SK-N-SH (cell line): ENCODE measurements around the gene CD163L1. TPM values are rescaled to one million over a fixed set of nuclear protein-coding genes. Genes with fewer than 3 reads are reported as not detected.
A peak's percentile ranks its signal among the peaks of the same experiment; 100 is the strongest.
"Not testable (repeated sequence)": the region's sequence is repeated elsewhere in the genome, so short reads cannot be mapped to it uniquely, and the experiment has no call there.

Experiments used
- CTCF ChIA-PET: fragments of 300-600, 350-600 bp; formaldehyde crosslinking; extraction: SDS; loops from one replicate; lab custom pipeline; 2021; lab: Yijun Ruan, JAX
- POLR2A ChIA-PET: fragments of 350-600 bp; sonication (Branson Sonifier 250); formaldehyde crosslinking; extraction: SDS; loops from one replicate; lab custom pipeline; 2020; ENCODE audit warnings: antibody characterized with exemption, inconsistent platforms; lab: Yijun Ruan, JAX
- DNase-seq: peaks from one replicate; pipeline ENCODE4 v3.0.0; 2012
- H2AFZ ChIP-seq: fragments of 200-600 bp; sonication (generic); 2 replicates; pipeline ENCODE4 v1.8.1; 2016; ENCODE audit warnings: antibody characterized with exemption, mild to moderate bottlenecking, low read depth
- H3F3A ChIP-seq: fragments of 200-600 bp; sonication (generic); replicated peaks from 2 replicates; pipeline ENCODE3; 2016; ENCODE audit warnings: antibody characterized with exemption, mild to moderate bottlenecking; ENCODE audit not compliant: insufficient read depth
- H3K27ac ChIP-seq, 2 experiments: fragments of 200-500 bp in 1 of 2; fragments of 200-600 bp in 1 of 2; sonication (Bioruptor generic) in 1 of 2; sonication (generic), shearing (Covaris generic) in 1 of 2; 2 replicates each; pipeline versions ENCODE4 v1.5.1 to v1.6.1; 2014 to 2016; ENCODE audit warnings: low read depth in 2 of 2, inconsistent platforms in 1 of 2, low read length in 1 of 2, mild to moderate bottlenecking in 1 of 2, mixed read lengths in 1 of 2
- H3K27me3 ChIP-seq: fragments of 200-600 bp; sonication (generic), shearing (Covaris generic); 2 replicates; pipeline ENCODE4 v1.6.1; 2016; ENCODE audit warnings: mixed run types; ENCODE audit not compliant: insufficient read depth
- H3K36me3 ChIP-seq, 2 experiments: fragments of 200-500 bp in 1 of 2; fragments of 200-600 bp in 1 of 2; sonication (Bioruptor generic) in 1 of 2; sonication (generic) in 1 of 2; replicated peaks in 1 of 2; 2 replicates each; pipeline versions ENCODE3 to v1.5.1; 2014 to 2016; ENCODE audit warnings: low read length in 1 of 2, mild to moderate bottlenecking in 1 of 2; ENCODE audit not compliant: insufficient read depth in 2 of 2, control insufficient read depth in 1 of 2
- H3K4me1 ChIP-seq, 2 experiments: fragments of 200-500 bp in 1 of 2; fragments of 200-600 bp in 1 of 2; sonication (Bioruptor generic) in 1 of 2; sonication (generic), shearing (Covaris generic) in 1 of 2; 2 replicates each; pipeline versions ENCODE4 v1.5.1 to v1.6.1; 2014 to 2016; ENCODE audit warnings: low read depth in 1 of 2, low read length in 1 of 2, mixed run types in 1 of 2; ENCODE audit not compliant: insufficient read depth in 2 of 2, control insufficient read depth in 1 of 2
- H3K4me2 ChIP-seq: fragments of 200-600 bp; sonication (generic), shearing (Covaris generic); 2 replicates; pipeline ENCODE4 v1.6.1; 2017; ENCODE audit warnings: mixed run types
- H3K4me3 ChIP-seq, 2 experiments: fragments of 200-500 bp in 1 of 2; fragments of 200-600 bp in 1 of 2; sonication (Bioruptor generic) in 1 of 2; sonication (generic), shearing (Covaris generic) in 1 of 2; 2 replicates each; pipeline versions ENCODE4 v1.5.1 to v1.8.1; 2014 to 2016; ENCODE audit warnings: low read depth in 2 of 2, inconsistent platforms in 1 of 2, low read length in 1 of 2, mild to moderate bottlenecking in 1 of 2, mixed read lengths in 1 of 2, moderate library complexity in 1 of 2
- H3K79me2 ChIP-seq: fragments of 200-600 bp; sonication (generic); 2 replicates; pipeline ENCODE4 v1.8.1; 2017; ENCODE audit warnings: mild to moderate bottlenecking; ENCODE audit not compliant: insufficient read depth
- H3K9ac ChIP-seq: fragments of 200-600 bp; sonication (generic); 2 replicates; pipeline ENCODE4 v1.6.1; 2017; ENCODE audit warnings: mixed run types
- H3K9me2 ChIP-seq: fragments of 200-600 bp; sonication (generic); 2 replicates; pipeline ENCODE4 v1.6.1; 2017; ENCODE audit warnings: mixed run types
- H3K9me3 ChIP-seq: fragments of 200-600 bp; sonication (generic); 2 replicates; pipeline ENCODE4 v1.6.1; 2017; ENCODE audit warnings: mixed run types, mild to moderate bottlenecking, moderate library complexity
- H4K20me1 ChIP-seq: fragments of 200-600 bp; sonication (generic); 2 replicates; pipeline ENCODE4 v1.6.1; 2017; ENCODE audit warnings: mild to moderate bottlenecking, mixed run types; ENCODE audit not compliant: insufficient read depth
- EZH2phosphoT487 ChIP-seq: fragments of 200-600 bp; sonication (generic); IDR thresholded peaks from 2 replicates; pipeline ENCODE4 v1.6.1; 2017; ENCODE audit warnings: low read depth, mixed run types, mild to moderate bottlenecking, antibody characterized with exemption, moderate library complexity, borderline replicate concordance
- GABPA ChIP-seq: IDR thresholded peaks from 2 replicates; pipeline ENCODE4 v1.4.0; 2012; ENCODE audit warnings: low read depth, mild to moderate bottlenecking
- MEF2A ChIP-seq: IDR thresholded peaks from 2 replicates; pipeline ENCODE4 v1.4.0; 2012; ENCODE audit warnings: low read depth, borderline replicate concordance
- NFIC ChIP-seq: IDR thresholded peaks from 2 replicates; pipeline ENCODE4 v1.4.0; 2012; ENCODE audit warnings: borderline replicate concordance
- NRF1 ChIP-seq: IDR thresholded peaks from 2 replicates; pipeline ENCODE4 v1.6.1; 2012; ENCODE audit warnings: low read depth, mild to moderate bottlenecking, low read length
- POLR2AphosphoS5 ChIP-seq: IDR thresholded peaks from 2 replicates; pipeline ENCODE4 v1.6.1; 2012; ENCODE audit warnings: low read depth, low read length
- RFX5 ChIP-seq: IDR thresholded peaks from 2 replicates; pipeline ENCODE4 v1.6.1; 2012; ENCODE audit warnings: mild to moderate bottlenecking, improper control_type of control experiment, low read length
- RXRA ChIP-seq: IDR thresholded peaks from 2 replicates; pipeline ENCODE4 v1.4.0; 2012; ENCODE audit warnings: low read depth, mild to moderate bottlenecking, borderline replicate concordance
- SMC3 ChIP-seq: IDR thresholded peaks from 2 replicates; pipeline ENCODE4 v1.6.1; 2012; ENCODE audit warnings: low read depth, low read length, improper control_type of control experiment
- YY1 ChIP-seq: IDR thresholded peaks from 2 replicates; pipeline ENCODE4 v1.4.0; 2012; ENCODE audit warnings: low read depth, mild to moderate bottlenecking
- WGBS: methylation state at CpG from one replicate; pipeline ENCODE4 v1.1.6; 2017; ENCODE audit warnings: low lambda C conversion rate; 5-methylcytosine and 5-hydroxymethylcytosine counted together
- polyA plus RNA-seq, 3 experiments: library from polyadenylated mRNA; depleted of rRNA; stranded (reverse); fragments of >200 nt; gene quantifications; 2 replicates each; pipeline ENCODE4 v1.2.3, GENCODE V29; 2012
- TF ChIP-seq, protein P1 (sequence below): IDR thresholded peaks from 2 replicates; pipeline ENCODE4 v1.6.1; 2012; ENCODE audit warnings: mild to moderate bottlenecking, low read depth, low read length, moderate library complexity
- TF ChIP-seq, protein P2 (sequence below): fragments of 200-600 bp; sonication (generic); IDR thresholded peaks from 2 replicates; pipeline ENCODE4 v1.6.1; 2017; ENCODE audit warnings: antibody characterized with exemption, mild to moderate bottlenecking, moderate library complexity
- TF ChIP-seq, protein P3 (sequence below): IDR thresholded peaks from 2 replicates; pipeline ENCODE4 v1.4.0; 2012; ENCODE audit warnings: low read depth

The CD163L1 gene
- polyA plus RNA-seq, 1 of the 3 experiments (the other 2 are of a cell fraction) = 0.25 TPM

DNA sequence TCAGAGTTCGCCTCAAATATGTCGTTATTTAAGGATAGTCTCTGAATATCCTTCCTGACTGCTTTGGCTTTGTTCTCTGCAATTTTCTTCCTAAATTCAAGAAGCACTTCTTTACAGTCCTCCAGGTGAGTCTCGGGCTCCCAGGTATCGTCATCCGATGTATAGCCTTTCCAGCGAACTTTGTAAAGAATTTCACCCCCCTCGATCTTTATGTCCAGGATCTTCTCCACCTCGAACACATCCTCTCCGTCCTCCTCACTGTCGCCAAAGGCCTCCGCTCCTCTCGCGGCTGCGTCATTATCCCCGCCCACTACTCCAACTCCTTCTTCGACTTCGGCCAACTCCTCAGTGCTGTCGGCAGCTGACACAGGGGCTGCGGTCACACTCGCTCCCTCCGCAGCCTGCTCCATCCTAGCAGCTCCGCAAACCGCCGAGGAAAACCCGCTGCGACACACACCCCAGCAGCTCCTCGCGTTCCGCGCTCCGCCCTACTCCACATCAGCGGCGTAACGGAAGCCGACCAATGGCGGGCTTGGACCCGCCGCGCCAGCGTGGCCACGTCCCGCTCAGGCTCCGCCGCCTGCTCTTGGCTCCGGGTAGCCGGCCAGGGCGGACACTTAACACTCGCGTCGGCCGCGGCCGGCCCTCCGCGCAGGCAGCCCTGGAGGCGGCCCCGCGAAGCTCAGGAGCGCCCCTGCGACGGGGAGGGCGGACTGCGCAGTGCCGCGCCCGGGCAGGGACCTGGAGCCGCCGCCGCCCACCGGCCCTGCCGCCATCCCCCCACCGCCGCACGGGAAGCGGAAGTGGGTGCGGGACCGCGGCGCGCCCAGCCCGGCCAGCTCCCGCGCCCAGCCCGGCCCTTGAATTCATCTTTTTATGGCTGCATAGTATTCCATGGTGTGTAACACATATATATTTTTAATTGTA, 4.1 kb downstream of the CD163L1 start:
- Histone ChIP-seq H3K27me3 (no peaks in the 10 kb centered on the region), H3K27ac (peak overlapping the region in 1 of 2 experiments; percentile 51; a peak in 1 of 4 replicates), H3K4me3 (peak overlapping the region; percentile 50 to 56), H4K20me1 (no peaks in the 10 kb centered on the region), H3K36me3 (no peaks in the 10 kb centered on the region), H3K4me2 (peak overlapping the region; percentile 67), H3K9ac (peak overlapping the region; percentile 48; the same call in 1 of the 2 replicates), H2AFZ (peak overlapping the region; percentile 87; the same call in 1 of the 2 replicates), H3K79me2 (0 out of 2 replicates have a peak, but pooled peaks cover 2% of the 10 kb centered on the region), H3K9me3 (no peaks in the 10 kb centered on the region), H3F3A (peaks cover 22% of the 10 kb centered on the region), H3K4me1 (no peaks in the 10 kb centered on the region; a peak in 1 of 4 replicates), H3K9me2 (no peaks in the 10 kb centered on the region; the same call in 1 of the 2 replicates)
- TF ChIP-seq RXRA (no peak), POLR2AphosphoS5 (no peak), GABPA (peak; percentile 55), EZH2phosphoT487 (no peak), MEF2A (no peak), YY1 (no peak), SMC3 (no peak), RFX5 (no peak), NRF1 (no peak), NFIC (no peak)
- TF ChIP-seq, protein P1, sequence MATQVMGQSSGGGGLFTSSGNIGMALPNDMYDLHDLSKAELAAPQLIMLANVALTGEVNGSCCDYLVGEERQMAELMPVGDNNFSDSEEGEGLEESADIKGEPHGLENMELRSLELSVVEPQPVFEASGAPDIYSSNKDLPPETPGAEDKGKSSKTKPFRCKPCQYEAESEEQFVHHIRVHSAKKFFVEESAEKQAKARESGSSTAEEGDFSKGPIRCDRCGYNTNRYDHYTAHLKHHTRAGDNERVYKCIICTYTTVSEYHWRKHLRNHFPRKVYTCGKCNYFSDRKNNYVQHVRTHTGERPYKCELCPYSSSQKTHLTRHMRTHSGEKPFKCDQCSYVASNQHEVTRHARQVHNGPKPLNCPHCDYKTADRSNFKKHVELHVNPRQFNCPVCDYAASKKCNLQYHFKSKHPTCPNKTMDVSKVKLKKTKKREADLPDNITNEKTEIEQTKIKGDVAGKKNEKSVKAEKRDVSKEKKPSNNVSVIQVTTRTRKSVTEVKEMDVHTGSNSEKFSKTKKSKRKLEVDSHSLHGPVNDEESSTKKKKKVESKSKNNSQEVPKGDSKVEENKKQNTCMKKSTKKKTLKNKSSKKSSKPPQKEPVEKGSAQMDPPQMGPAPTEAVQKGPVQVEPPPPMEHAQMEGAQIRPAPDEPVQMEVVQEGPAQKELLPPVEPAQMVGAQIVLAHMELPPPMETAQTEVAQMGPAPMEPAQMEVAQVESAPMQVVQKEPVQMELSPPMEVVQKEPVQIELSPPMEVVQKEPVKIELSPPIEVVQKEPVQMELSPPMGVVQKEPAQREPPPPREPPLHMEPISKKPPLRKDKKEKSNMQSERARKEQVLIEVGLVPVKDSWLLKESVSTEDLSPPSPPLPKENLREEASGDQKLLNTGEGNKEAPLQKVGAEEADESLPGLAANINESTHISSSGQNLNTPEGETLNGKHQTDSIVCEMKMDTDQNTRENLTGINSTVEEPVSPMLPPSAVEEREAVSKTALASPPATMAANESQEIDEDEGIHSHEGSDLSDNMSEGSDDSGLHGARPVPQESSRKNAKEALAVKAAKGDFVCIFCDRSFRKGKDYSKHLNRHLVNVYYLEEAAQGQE = no peak
- TF ChIP-seq, protein P2, sequence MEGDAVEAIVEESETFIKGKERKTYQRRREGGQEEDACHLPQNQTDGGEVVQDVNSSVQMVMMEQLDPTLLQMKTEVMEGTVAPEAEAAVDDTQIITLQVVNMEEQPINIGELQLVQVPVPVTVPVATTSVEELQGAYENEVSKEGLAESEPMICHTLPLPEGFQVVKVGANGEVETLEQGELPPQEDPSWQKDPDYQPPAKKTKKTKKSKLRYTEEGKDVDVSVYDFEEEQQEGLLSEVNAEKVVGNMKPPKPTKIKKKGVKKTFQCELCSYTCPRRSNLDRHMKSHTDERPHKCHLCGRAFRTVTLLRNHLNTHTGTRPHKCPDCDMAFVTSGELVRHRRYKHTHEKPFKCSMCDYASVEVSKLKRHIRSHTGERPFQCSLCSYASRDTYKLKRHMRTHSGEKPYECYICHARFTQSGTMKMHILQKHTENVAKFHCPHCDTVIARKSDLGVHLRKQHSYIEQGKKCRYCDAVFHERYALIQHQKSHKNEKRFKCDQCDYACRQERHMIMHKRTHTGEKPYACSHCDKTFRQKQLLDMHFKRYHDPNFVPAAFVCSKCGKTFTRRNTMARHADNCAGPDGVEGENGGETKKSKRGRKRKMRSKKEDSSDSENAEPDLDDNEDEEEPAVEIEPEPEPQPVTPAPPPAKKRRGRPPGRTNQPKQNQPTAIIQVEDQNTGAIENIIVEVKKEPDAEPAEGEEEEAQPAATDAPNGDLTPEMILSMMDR = no peak
- TF ChIP-seq, protein P3, sequence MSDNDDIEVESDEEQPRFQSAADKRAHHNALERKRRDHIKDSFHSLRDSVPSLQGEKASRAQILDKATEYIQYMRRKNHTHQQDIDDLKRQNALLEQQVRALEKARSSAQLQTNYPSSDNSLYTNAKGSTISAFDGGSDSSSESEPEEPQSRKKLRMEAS = peak; percentile 80
- 18% methylated on average over 53 of the region's 84 CpGs for WGBS
- peak; percentile 70 for DNase-seq
- CTCF ChIA-PET = interaction anchor here (0.7 to 1.5 kb wide), 2 partner anchors 20 to 220 kb away, joined by 3 to 6 read pairs; no protein-coding TSS in a partner anchor
- POLR2A ChIA-PET = no interaction called here

DNA sequence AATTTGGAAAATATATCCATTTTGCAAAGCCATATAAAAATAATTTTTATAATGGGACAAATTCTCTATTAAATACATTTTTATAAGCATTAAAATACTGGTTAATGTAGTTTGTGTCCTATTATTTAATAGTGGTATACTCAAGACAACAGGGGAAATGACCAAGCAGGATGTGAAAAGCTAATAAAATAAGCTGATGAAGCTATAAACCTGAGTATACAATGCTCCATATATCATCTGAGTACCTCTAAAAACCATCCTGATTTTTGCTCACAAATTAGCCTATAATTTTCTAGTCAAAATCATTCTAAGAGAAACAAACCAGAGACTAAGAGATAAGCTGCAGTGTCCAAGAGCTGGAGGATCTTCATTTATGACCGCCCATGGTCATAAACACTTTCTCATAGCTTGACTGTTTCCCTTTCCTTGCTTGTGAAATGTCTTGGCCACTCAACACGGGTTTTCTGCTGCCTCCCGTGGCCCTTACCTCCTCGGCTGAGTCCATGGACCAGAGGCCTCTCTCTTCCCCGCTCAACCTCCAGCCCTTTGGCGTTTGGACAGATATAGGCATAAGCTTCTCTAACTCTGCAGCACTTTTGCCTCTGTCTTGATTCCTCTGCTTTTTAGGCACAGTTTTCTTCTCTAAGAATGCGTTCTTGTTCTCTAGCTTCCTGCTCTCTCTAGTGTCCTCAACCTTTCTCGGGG, 5.5 kb downstream of the CD163L1 start:
- Histone ChIP-seq H3F3A (peaks cover 22% of the 10 kb centered on the region), H2AFZ (peak overlapping the region; percentile 87; the same call in 1 of the 2 replicates), H3K27ac (0 out of 4 replicates have a peak overlapping the region, but pooled peaks of 1 of the 2 experiments have one; percentile 51), H3K4me3 (peak overlapping the region; percentile 21 to 56; a peak in 1 of 4 replicates), H3K4me2 (peak overlapping the region; percentile 67)
- H3K9me3 ChIP-seq, H3K36me3 ChIP-seq, H3K27me3 ChIP-seq, POLR2A ChIA-PET, DNase-seq, H3K79me2 ChIP-seq, H4K20me1 ChIP-seq, H3K4me1 ChIP-seq, H3K9ac ChIP-seq, H3K9me2 ChIP-seq: not testable (repeated sequence)
- WGBS = 22% methylated on average over 8 of the region's 8 CpGs
- CTCF ChIA-PET = interaction anchor here (1.5 to 1.6 kb wide), 2 partner anchors 20 to 219 kb away, joined by 4 to 6 read pairs; no protein-coding TSS in a partner anchor

DNA sequence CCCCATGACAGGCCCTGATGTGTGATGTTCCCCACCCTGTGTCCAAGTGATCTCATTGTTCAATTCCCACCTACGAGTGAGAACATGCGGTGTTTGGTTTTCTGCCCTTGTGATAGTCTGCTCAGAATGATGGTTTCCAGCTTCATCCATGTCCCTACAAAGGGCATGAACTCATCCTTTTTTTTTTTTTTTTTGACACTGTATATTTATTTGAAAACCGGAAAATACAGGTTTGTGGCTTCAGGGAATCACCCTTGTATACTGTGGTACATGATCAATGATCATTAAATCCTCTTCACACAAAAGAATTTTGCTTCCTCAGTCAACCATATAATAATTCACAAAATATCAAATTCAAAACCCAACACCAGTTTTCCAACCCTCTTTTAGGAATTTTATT, 6.5 kb downstream of the CD163L1 start:
- H3K4me3 ChIP-seq, H3K9me2 ChIP-seq, POLR2A ChIA-PET, H2AFZ ChIP-seq, DNase-seq, H3K9me3 ChIP-seq, H3K27me3 ChIP-seq, H3K36me3 ChIP-seq, CTCF ChIA-PET, H3K79me2 ChIP-seq, H3K4me1 ChIP-seq, H3K27ac ChIP-seq, H3K4me2 ChIP-seq, H3K9ac ChIP-seq, H4K20me1 ChIP-seq: not testable (repeated sequence)
- H3F3A ChIP-seq = peaks cover 28% of the 10 kb centered on the region
- 47% methylated on average over 3 of the region's 3 CpGs for WGBS
